ENCODE data around the gene TRIM67.

Gene TRIM67

DNA sequence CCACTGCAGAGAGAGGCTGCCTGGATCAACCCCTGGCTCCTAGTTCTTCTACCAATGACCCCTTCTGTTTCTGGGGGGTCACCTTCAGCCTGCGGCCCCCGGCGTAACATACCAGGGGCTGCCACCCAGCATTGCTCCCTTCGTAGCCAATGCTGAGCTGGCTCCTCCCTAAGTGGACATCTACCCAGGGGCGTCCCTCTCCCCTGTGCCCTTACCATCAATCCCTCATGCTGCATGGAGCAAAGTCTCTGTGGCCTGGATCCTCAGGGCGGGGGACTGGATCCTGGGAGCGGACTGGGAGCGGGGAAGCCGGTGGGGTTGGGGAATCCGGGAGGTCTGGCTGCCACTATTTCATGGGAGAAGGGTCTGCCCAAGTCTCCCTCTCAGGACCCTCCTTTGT is 28.6 kb downstream of the TRIM67 start:
- Histone ChIP-seq H3K4me1 (peaks cover 9% of the 10 kb centered on the region), H3K36me3 (no peaks in the 10 kb centered on the region; the same call in 1 of the 2 replicates), H3K27me3 (no peaks in the 10 kb centered on the region), H3K9me3 (no peaks in the 10 kb centered on the region), H3K4me3 (ENCODE audit: low read depth, low read length) (no peak overlapping the region)
- no peak for DNase-seq
- TF ChIP-seq, protein P1, sequence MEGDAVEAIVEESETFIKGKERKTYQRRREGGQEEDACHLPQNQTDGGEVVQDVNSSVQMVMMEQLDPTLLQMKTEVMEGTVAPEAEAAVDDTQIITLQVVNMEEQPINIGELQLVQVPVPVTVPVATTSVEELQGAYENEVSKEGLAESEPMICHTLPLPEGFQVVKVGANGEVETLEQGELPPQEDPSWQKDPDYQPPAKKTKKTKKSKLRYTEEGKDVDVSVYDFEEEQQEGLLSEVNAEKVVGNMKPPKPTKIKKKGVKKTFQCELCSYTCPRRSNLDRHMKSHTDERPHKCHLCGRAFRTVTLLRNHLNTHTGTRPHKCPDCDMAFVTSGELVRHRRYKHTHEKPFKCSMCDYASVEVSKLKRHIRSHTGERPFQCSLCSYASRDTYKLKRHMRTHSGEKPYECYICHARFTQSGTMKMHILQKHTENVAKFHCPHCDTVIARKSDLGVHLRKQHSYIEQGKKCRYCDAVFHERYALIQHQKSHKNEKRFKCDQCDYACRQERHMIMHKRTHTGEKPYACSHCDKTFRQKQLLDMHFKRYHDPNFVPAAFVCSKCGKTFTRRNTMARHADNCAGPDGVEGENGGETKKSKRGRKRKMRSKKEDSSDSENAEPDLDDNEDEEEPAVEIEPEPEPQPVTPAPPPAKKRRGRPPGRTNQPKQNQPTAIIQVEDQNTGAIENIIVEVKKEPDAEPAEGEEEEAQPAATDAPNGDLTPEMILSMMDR (IDR thresholded peaks at IDR 0.05; ENCODE audit: low read depth, low read length): no peak

DNA sequence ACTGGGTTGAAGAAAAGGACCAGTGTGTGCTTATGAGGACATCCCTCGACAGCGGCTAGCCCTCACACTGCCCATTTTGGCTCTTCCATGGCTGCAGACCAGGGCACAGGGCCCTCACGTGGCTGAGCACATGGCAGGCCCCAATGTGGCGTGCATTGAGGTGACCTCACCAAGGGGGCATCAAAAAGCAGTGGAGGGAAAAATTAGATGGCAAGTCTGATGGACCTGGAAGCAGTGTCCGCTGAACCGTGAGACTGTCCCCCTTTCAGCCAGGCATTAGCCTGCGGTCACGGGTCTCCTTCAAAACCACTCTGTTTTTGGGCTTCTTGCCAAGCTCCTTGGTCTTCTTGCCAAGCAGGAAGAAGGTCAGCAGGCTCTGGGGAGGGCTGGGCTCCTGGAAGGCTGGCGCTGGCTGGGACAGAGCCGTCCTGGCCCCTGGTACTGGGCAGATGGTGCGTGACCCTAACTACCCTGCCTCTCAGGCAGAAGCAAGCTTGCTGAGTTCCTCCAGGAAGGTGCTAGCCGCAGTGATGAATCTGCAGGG is 30.8 kb downstream of the TRIM67 start:
- Histone ChIP-seq H3K27me3 (no peaks in the 10 kb centered on the region), H3K9me3 (no peaks in the 10 kb centered on the region), H3K4me3 (ENCODE audit: low read depth, low read length) (no peak overlapping the region), H3K4me1 (peaks cover 9% of the 10 kb centered on the region), H3K36me3 (no peaks in the 10 kb centered on the region; the same call in 1 of the 2 replicates)
- TF ChIP-seq, protein P1 (IDR thresholded peaks at IDR 0.05; ENCODE audit: low read depth, low read length): no peak
- peak; percentile 83 for DNase-seq

DNA sequence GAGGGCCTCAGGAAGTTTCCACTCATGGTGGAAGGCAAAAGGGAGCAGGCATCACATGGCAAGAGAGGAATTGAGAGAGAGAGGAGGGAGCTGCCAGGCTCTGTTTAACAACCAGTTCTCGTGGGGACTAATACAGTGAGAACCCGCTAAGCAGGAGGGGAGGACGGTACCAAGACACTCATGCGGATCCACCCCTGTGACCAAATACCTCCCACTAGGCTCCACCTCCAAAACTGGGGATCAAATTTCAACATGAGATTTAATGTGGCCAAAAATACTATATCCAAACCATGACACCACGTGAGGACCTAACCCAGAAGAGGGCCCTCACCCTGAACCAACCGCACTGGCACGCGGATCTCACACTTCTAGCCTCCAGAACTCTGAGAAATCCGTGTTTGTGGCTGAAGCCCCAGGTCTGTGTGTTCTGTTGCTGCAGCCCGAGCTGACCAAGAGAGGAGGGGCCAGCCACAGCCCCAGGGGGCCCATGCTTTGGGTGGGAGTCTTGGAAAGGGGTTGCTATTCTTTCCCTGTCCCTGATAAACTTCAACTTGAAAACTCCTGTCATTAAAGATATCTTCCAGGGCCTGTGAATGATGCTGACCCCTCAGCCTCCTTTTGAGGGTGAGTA is 32.0 kb downstream of the TRIM67 start:
- DNase-seq: no peak
- H3K9me3 ChIP-seq: no peaks in the 10 kb centered on the region
- H3K4me1 ChIP-seq: peaks cover 9% of the 10 kb centered on the region
- H3K27me3 ChIP-seq: no peaks in the 10 kb centered on the region
- TF ChIP-seq, protein P1 (IDR thresholded peaks at IDR 0.05; ENCODE audit: low read depth, low read length): no peak
- H3K4me3 ChIP-seq (ENCODE audit: low read depth, low read length): no peak overlapping the region
- no peaks in the 10 kb centered on the region; the same call in 1 of the 2 replicates for H3K36me3 ChIP-seq

DNA sequence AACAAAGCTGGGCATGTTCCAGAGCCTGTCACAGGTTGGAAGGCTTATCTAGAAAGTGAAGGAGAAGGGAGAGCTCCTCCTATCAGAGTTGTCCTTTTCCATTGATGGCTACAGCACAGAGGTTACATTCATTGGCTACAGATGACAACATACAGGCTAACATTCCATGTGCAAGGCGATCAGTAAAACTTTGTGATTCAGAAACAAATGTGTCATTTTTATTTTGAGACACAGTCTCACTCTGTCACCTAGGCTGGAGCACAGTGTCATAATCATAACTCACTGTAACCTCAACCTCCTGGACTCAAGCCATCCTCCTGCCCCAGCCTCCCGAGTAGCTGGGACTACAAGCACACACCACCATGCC is 32.6 kb downstream of the TRIM67 start:
- Histone ChIP-seq H3K36me3 (no peaks in the 10 kb centered on the region; the same call in 1 of the 2 replicates), H3K27me3 (no peaks in the 10 kb centered on the region)
- DNase-seq: no peak

DNA sequence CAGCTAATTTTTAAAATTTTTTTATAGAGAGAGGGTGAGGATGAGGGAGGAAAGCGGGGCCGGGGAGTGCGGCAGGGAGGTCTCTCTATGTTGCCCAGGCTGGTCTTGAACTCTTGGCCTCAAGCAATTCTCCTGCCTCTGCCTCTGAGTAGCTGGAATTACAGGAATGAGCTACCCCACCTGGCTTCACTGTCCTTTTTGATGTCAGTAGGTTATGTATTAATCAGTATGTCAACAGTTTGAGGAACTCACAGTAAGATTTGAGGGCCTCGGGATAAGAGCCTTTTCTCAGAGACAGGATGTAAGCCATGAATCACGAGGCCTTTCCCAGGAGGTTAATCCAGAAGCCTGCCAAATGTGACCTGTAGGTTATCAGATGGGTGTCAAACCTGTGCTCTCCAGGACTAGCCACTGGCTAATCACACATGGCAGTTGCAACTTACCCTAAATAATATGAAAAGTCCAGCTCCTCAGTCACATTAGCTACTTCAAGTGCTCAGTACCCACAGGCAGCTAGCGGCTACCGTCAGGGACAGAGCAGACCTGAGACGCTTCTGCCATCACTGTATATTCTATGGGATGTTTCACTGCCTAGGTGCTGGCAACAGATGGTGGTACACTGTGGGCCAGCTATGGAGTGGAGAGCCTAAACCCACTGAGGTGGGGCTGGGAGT is 33.1 kb downstream of the TRIM67 start:
- Histone ChIP-seq H3K36me3 (no peaks in the 10 kb centered on the region; the same call in 1 of the 2 replicates), H3K4me3 (ENCODE audit: low read depth, low read length) (no peak overlapping the region), H3K9me3 (no peaks in the 10 kb centered on the region), H3K4me1 (peaks cover 10% of the 10 kb centered on the region), H3K27me3 (no peaks in the 10 kb centered on the region)
- DNase-seq: no peak
- TF ChIP-seq, protein P1 (IDR thresholded peaks at IDR 0.05; ENCODE audit: low read depth, low read length): no peak

More for the DNA sequence above, 32.6 kb downstream of the TRIM67 start:
- Histone ChIP-seq H3K4me1 (peaks cover 9% of the 10 kb centered on the region), H3K9me3 (no peaks in the 10 kb centered on the region), H3K4me3 (ENCODE audit: low read depth, low read length) (no peak overlapping the region)
- TF ChIP-seq, protein P1 (IDR thresholded peaks at IDR 0.05; ENCODE audit: low read depth, low read length): no peak

DNA sequence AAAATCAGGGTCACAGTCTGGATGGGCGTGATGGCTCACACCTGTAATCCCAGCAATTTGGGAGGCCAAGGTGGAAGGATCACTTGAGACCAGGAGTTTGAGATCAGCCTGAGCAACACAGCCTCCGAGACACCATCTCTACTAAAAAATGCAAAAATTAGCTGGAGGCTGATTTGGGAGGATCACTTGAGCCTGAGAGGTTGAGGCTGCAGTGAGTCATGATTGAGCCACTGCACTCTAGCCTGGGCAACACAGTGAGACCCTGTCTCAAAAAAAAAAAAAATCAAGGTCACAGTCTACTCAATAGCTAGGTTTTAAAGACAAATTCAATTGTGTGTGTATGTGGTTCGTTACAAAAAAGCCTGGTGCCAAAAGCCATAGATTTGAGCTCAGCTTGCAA is 34.4 kb downstream of the TRIM67 start:
- Histone ChIP-seq H3K4me1 (peaks cover 22% of the 10 kb centered on the region), H3K27me3 (no peaks in the 10 kb centered on the region), H3K9me3 (no peaks in the 10 kb centered on the region), H3K36me3 (no peaks in the 10 kb centered on the region; the same call in 1 of the 2 replicates), H3K4me3 (ENCODE audit: low read depth, low read length) (no peak overlapping the region)
- no peak for DNase-seq
- TF ChIP-seq, protein P1 (IDR thresholded peaks at IDR 0.05; ENCODE audit: low read depth, low read length): no peak

Measured in BE2C (cell line).